Colonic mucosa (tissue), 4 donors: ENCODE data around the gene UBXN1. TPM values are rescaled to one million over a fixed set of nuclear protein-coding genes. Genes with fewer than 3 reads are reported as not detected.

ENCODE experiments used
- DNase-seq: peaks from one replicate; pipeline ENCODE4 v3.0.0-alpha.2; 2020
- H3K27ac ChIP-seq: fragments of 200-600 bp; one replicate; pipeline ENCODE4 v1.8.0; 2021
- H3K27me3 ChIP-seq: fragments of 200-600 bp; one replicate; pipeline ENCODE4 v1.8.0; 2021
- H3K36me3 ChIP-seq: fragments of 200-600 bp; one replicate; pipeline ENCODE4 v1.8.0; 2021
- H3K4me1 ChIP-seq: fragments of 200-600 bp; one replicate; pipeline ENCODE4 v1.8.0; 2021; ENCODE audit warnings: mild to moderate bottlenecking
- H3K4me3 ChIP-seq: fragments of 200-600 bp; one replicate; pipeline ENCODE4 v1.8.0; 2021
- H3K9ac ChIP-seq, 2 donors: one replicate each; pipeline ENCODE4 v1.7.0; 2013; ENCODE audit warnings: control low read depth in 2 of 2, low read depth in 2 of 2, low read length in 2 of 2
- H3K9me3 ChIP-seq: fragments of 200-600 bp; one replicate; pipeline ENCODE4 v1.8.0; 2021
- CTCF ChIP-seq: fragments of 200-600 bp; IDR thresholded peaks from one replicate; pipeline ENCODE4 v1.8.0; 2022; ENCODE audit warnings: antibody characterized with exemption, mild to moderate bottlenecking
- intact Hi-C: fragments of 100-400 bp; cut with DNase I; formaldehyde crosslinking; loops from one replicate; pipeline ENCODE4 v1.14.1; 2022
- total RNA-seq, 2 donors: library from RNA; stranded (reverse); fragmentation: NEBNext Ultra II Directional in 1 of 2; extraction: Animal tissue kit (Norgen Biotek cat#: 25700) in 1 of 2; gene quantifications; one replicate each; pipeline ENCODE4 v1.2.1, GENCODE V29; 2021
- donor health status: healthy.
- donor health status: DM: no; HTN: no; CAD: no.
- donor health status: DM: no; HTN: no; CAD: no.

The UBXN1 gene
- total RNA-seq, 2 donors from 2014 or later, result 74.8 to 87.8 TPM

- DNase-seq, result peak; percentile 81
- Histone ChIP-seq H3K36me3 (no peaks in the 10 kb centered on the region), H3K9ac (peak overlapping the region; percentile 3 to 55), H3K9me3 (no peaks in the 10 kb centered on the region), H3K27ac (peak overlapping the region; percentile 81), H3K4me1 (peaks cover 28% of the 10 kb centered on the region), H3K4me3 (no peak overlapping the region), H3K27me3 (no peaks in the 10 kb centered on the region)
- intact Hi-C loops, result no loop called here
- TF ChIP-seq CTCF, result no peak
Observed at GRCh38 chr11:62669420-62670161, 9.3 kb downstream of the UBXN1 start.

DNA sequence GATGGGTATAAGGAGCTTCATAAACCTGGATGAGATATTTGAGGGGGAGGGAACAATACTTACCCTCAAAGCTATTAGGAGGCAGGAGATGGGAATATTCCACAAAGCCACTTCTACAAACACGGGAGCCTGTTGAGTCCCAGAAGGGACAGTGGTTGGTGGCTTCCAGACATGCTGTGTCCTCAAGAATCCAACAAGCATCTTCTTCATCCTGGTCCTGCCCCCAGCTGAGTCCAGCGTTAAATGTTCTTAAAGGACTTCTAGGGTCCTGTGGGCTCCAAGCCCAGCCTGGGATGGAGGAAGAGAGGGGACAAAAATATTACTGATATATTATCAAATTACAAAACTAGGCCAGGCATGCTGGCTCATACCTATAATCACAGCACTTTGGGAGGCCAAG is 11.4 kb downstream of the UBXN1 start:
- intact Hi-C loops, result no loop called here
- Histone ChIP-seq H3K9ac (no peak overlapping the region), H3K9me3 (no peaks in the 10 kb centered on the region), H3K4me3 (no peak overlapping the region), H3K27me3 (no peaks in the 10 kb centered on the region), H3K36me3 (no peaks in the 10 kb centered on the region), H3K27ac (no peak overlapping the region), H3K4me1 (peaks cover 23% of the 10 kb centered on the region)
- TF ChIP-seq CTCF, result no peak
- no peak for DNase-seq

DNA sequence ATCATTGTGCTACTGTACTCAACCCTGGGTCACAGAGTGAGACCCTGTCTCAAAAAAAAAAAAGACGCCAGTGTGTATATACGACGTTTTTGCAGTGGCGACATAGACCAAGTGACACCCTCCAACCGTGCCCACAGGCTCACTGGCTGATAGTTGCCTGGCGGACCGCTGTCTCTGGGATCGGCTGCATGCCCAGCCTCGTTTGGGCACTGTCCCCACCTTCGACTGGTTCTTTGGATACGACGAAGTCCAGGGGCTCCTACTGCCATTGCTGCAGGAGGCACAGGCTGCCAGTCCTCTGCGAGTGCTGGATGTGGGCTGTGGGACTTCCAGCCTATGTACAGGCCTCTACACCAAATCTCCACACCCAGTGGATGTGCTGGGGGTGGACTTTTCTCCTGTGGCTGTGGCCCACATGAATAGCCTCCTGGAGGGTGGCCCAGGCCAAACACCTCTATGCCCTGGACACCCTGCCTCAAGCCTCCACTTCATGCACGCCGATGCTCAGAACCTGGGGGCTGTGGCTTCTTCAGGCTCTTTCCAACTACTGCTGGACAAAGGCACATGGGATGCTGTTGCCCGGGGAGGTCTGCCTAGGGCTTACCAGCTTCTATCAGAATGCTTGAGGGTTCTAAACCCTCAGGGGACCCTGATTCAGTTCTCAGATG is 12.5 kb downstream of the UBXN1 start:
- Histone ChIP-seq H3K27me3 (no peaks in the 10 kb centered on the region), H3K27ac (peak overlapping the region; percentile 96), H3K9me3 (no peaks in the 10 kb centered on the region), H3K4me1 (peaks cover 23% of the 10 kb centered on the region), H3K9ac (peak overlapping the region; percentile 68 to 99), H3K36me3 (no peaks in the 10 kb centered on the region), H3K4me3 (peak overlapping the region; percentile 87)
- no peak for DNase-seq
- intact Hi-C loops, result no loop called here
- no peak for TF ChIP-seq CTCF

DNA sequence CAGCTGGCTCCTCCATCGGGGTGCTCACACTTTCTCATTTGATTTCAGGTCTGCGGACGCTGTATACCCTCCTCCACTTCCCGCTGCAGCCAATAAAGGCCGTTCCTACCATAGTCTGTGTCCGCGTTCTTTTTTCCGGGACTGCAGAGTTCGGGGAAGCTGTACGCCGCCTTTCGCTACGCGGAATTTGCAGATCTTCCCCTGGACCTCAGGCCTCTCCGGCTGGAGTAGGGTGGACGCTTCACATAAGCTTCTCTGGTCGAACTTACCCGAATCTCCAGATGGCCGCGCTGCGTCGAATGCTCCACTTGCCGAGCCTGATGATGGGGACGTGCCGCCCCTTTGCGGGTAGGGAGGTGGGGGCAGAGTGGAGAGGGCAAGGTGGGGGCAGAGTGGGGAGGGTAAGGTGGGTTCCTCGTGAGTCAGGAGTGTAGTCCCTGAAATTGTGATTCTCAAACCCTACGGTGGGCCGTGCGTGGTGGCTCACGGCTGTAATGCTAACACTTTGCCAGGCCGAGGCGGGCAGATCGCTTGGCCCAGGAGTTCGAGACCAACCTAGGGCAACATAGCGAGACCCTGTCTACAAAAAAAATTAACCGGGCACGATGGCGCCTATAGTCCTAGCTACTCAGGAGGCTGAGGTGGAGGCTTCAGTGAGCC is 13.1 kb downstream of the UBXN1 start:
- Histone ChIP-seq H3K27ac (peak overlapping the region; percentile 96), H3K4me3 (peak overlapping the region; percentile 87), H3K27me3 (no peaks in the 10 kb centered on the region), H3K4me1 (peaks cover 23% of the 10 kb centered on the region), H3K9me3 (no peaks in the 10 kb centered on the region), H3K36me3 (no peaks in the 10 kb centered on the region), H3K9ac (peak overlapping the region; percentile 68 to 99)
- intact Hi-C loops, result no loop called here
- DNase-seq, result peak; percentile 64
- no peak for TF ChIP-seq CTCF

GRCh38 chr11:62665075-62665598 is 13.7 kb downstream of the UBXN1 start, which contains the start of the genes C11orf98 and CSKMT:
Gene C11orf98, minus strand, starts transcription at chr11:62665210. Its CDS starts 41 bp downstream, at chr11:62665169.
Gene CSKMT, plus strand, starts transcription at chr11:62665312. Its CDS starts 568 bp downstream, at chr11:62665880.
- no peaks in the 10 kb centered on the region for H3K9me3 ChIP-seq
- H3K27ac ChIP-seq, result peak within 1 kb of the TSS; percentile 96
- H3K4me1 ChIP-seq, result peaks cover 23% of the 10 kb centered on the region
- DNase-seq, result peak; percentile 98
- H3K27me3 ChIP-seq, result no peaks in the 10 kb centered on the region
- no peaks in the 10 kb centered on the region for H3K36me3 ChIP-seq
- peak within 1 kb of the TSS; percentile 89 to 99 for H3K9ac ChIP-seq
- peak within 1 kb of the TSS; percentile 87 for H3K4me3 ChIP-seq
- intact Hi-C loops, result no loop called here
- no peak for TF ChIP-seq CTCF
